GM18499 (cell line): ENCODE data around the gene APBA1.
"Not testable (repeated sequence)": the region's sequence is repeated elsewhere in the genome, so short reads cannot be mapped to it uniquely, and the experiment has no call there.

Source experiments
- ATAC-seq: cut with Tn5 transposase; IDR thresholded peaks from one replicate; pipeline ENCODE4 v1.9.1; 2021; ENCODE audit warnings: moderate number of reproducible peaks; ENCODE audit not compliant: insufficient read depth, unreplicated experiment

Gene APBA1

GRCh38 chr9:69454321-69454720 lies 217.8 kb downstream of the APBA1 start:
- no peak for ATAC-seq

DNA sequence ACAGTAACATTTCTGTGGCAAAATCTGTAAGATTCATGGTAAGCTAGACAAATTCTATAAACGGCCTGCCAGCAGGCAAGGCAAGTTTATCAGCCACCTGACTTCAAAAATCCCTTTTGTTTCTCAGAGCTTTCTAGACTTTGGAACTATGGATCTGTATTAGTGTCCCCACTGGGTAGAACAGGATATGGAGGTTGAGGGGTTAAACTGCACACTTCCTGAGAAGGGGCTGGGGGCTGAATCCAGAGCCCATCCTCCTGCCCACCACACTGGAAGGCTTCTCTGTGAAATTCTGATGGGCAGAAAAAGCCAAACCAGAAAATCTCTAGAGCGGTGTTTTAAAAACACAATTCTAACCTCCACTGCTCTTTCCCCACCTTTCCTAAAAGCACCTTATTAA lies 218.4 kb downstream of the APBA1 start:
- ATAC-seq, result no peak

DNA sequence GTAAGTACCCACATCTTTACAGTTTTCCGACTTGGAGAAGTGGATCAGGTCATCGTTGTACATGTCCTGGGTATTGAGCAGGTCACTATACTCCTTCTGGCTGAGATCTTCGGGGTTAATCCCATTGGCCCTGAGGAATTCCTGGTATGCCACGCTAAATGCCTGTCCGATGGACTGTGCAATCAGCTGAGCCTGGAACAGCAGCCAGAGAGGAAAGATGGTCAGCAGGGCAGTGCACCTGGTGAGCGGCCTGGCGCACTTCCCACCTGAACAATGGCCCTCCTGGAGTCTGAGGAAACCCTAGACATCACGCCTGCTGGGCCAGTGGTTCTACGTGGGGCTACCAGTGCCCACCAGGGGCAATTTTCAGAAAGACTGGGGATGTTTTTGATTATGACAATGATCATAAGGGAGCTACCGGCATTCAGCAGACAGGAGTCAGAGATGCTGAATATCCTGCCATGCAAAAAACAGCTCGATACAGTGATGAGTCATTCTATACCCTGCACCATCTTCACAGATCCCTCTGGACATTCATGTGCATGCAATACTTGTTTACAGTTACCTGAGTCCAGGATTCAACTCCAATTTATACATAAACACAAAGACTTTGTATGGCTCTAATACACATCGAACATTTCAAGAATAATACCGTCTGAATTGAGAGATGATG lies 219.9 kb downstream of the APBA1 start:
- no peak for ATAC-seq

GRCh38 chr9:69446496-69446895 lies 225.7 kb downstream of the APBA1 start:
- no peak for ATAC-seq

- ATAC-seq, result no peak
Observed at GRCh38 chr9:69445251-69445650, 226.9 kb downstream of the APBA1 start.

- no peak for ATAC-seq
Observed at GRCh38 chr9:69444791-69445190, 227.4 kb downstream of the APBA1 start.

DNA sequence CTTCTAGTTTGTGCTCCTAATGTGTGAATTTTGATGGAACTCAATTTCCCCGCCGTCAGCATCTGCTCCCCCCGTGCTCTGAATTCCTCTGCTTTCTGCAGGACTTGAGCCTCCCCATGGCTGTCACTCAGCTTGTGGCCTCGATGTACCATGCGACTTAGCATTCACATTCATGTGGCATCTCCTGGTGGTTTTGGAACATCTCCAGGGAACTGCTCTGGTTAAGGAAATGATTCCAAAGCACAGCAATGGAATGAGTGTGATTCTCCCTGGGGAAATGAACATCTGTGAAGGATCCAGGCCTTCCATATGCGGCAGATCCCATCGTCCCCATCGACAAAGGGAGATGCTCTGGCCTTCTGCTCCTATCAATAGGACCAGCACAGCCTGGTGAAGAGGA lies 228.2 kb downstream of the APBA1 start:
- no peak for ATAC-seq

DNA sequence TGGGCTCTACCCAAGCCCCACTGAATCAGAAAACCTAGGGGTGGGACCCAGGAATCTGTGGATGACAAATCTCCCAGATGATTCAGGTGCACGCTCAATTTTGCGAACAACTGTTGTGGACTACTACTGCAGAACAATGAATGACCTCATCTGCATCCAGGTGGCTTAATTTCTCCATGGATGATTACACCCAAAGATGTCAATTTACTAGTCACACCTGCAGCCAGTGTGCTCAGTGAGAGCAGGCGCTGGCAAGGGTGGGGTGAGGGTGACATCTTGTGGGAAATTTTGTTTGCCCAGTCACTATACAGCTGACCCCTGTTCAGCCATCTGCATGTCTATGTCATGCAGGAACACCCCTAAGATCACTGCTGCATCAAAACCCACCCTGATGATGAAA lies 229.0 kb downstream of the APBA1 start:
- ATAC-seq, result no peak

GRCh38 chr9:69442486-69442885 lies 229.7 kb downstream of the APBA1 start:
- ATAC-seq, result no peak

DNA sequence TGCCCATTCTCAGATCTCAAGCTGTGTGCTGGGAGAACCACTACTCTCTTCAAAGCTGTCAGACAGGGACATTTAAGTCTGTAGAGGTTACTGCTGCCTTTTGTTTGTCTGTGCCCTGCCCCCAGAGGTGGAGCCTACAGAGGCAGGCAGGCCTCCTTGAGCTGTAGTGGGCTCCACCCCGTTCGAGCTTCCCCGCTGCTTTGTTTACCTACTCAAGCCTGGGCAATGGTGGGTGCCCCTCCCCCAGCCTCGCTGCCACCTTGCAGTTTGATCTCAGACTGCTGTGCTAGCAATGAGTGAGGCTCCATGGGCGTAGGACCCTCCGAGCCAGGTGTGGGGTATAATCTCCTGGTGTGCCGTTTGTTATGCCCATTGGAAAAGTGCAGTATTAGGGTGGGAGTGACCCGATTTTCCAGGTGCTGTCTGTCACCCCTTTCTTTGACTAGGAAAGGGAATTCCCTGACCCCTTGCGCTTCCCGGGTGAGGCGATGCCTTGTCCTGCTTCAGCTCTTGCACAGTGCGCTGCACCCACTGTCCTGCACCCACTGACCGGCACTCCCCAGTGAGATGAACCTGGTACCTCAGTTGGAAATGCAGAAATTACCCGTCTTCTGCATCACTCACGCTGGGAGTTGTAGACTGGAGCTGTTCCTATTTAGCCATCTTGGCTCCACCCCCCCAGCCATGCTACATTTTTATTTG lies 231.8 kb downstream of the APBA1 start:
- ATAC-seq, result not testable (repeated sequence)

DNA sequence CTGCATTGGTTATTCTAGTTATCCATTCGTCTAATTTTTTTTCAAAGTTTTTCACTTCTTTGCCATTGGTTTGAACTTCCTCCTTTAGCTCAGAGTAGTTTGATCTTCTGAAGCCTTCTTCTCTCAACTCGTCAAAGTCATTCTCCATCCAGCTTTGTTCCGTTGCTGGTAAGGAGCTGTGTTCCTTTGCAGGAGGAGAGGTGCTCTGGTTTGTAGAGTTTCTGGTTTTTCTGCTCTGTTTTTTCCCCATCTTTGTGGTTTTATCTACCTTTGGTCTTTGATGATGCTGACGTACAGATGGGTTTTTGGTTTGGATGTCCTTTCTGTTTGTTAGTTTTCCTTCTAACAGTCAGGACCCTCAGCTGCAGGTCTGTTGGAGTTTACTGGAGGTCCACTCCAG lies 232.5 kb downstream of the APBA1 start:
- not testable (repeated sequence) for ATAC-seq

GRCh38 chr9:69433968-69434367 lies 238.2 kb downstream of the APBA1 start:
- no peak for ATAC-seq

GRCh38 chr9:69433392-69433791 lies 238.8 kb downstream of the APBA1 start:
- ATAC-seq, result no peak

- ATAC-seq, result no peak
Observed at GRCh38 chr9:69432623-69433022, 239.5 kb downstream of the APBA1 start.

- no peak for ATAC-seq
Observed at GRCh38 chr9:69431777-69432176, 240.4 kb downstream of the APBA1 start.

GRCh38 chr9:69431203-69431602 lies 241.0 kb downstream of the APBA1 start:
- no peak for ATAC-seq

DNA sequence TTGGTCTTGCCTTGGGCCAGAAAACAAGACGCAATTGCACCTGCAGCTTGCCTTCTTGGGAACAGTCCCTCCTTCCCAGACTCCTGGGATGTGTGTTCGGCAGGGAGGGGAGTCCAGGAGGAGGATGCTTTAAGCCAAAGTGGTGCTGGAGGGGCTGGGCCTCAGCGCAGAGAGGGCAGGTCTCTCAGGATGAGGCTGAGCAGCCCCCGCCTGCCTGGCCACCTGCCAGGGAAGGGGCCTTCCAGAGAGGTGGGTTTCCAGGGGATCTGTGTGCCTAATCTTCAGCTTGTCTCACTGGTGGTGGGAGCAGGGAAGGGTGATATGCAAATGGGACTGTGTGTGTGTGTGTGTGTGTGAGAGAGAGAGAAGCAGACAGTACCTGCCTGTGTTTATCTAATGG lies 242.0 kb downstream of the APBA1 start:
- no peak for ATAC-seq

- no peak for ATAC-seq
Observed at GRCh38 chr9:69429281-69429680, 242.9 kb downstream of the APBA1 start.

DNA sequence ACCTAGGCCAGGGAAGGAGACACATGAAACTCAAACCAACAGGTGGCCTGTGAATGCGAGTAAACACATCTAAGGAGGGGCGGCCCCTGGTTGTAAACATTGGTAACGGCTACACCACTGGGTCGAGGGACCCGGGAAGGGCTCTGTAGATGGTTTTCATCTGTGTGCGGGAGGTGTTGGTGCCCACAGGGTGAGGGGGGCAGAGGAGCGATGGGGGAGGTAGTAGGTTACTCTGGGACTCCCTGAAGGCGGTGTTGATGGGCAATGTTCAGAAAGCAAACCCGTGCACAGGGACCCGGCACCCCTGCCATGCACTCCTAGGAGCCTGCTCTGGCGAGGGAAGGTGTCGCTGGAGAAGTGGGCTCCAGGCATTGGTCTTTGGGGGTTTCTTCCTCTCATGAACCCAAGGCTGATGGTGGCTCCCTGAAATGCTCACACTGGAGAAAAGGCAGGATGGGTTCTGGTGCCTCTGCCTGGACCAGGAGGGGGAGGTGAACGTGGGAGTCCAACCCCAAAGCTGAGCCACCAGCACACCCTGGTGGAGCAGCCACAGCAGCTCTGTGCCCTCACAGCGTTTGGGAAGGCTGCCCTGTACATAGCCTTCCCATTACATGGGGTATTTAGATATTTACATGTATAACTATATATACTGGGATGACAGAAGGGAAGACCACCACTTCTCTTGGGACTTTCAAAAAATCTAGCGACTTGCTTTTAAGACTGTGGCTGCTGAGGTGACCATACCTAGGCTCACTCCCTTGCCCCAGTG lies 244.0 kb downstream of the APBA1 start:
- no peak for ATAC-seq

- no peak for ATAC-seq
Observed at GRCh38 chr9:69427286-69427685, 244.9 kb downstream of the APBA1 start.

DNA sequence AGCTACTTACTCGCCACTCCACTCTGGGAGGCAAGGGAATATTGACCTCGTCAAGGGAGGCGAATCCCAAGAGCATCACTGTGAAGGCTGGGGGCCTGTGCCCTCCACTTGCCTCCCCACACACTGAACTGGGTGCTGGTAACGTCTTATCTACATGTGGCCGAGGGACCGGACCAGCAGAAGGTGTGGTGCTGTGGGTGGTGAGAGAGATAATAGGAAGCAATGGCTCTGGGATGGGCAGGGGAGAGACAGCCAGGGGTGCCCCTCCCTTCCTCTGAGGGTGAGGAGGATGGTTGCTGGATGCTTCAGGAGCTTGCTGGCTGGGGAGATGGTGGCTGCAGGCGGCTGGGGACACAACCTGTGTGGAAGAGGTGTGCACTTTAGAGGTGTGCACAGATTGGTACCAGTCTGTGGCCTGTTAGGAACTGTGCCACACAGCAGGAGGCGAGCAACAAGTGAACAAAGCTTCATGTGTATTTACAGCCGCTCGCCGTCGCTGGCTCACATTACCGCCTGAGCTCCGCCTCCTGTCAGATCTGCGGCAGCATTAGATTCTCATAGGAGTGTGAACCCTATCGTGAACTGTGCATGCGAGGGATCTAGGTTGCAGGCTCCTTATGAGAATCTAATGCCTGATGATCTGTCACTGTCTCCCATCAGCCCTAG lies 246.9 kb downstream of the APBA1 start:
- ATAC-seq, result no peak
